H9 (cell line): ENCODE measurements around the gene POLR3C. TPM values are rescaled to one million over a fixed set of nuclear protein-coding genes. Genes with fewer than 3 reads are reported as not detected.
"Not testable (repeated sequence)": the region's sequence is repeated elsewhere in the genome, so short reads cannot be mapped to it uniquely, and the experiment has no call there.

Experiments
- DNase-seq: peaks from one replicate; pipeline ENCODE4 v3.0.0-alpha.2; 2017
- H2AFZ ChIP-seq: one replicate; pipeline ENCODE4 v1.6.1; 2013; ENCODE audit warnings: mild to moderate bottlenecking, low read length, control low read depth, moderate library complexity
- H2AK5ac ChIP-seq: 2 replicates; pipeline ENCODE4 v1.6.1; 2013; ENCODE audit warnings: low read length, control low read depth, mixed read lengths; ENCODE audit not compliant: insufficient read length
- H2BK120ac ChIP-seq: one replicate; pipeline ENCODE4 v1.6.1; 2013; ENCODE audit warnings: low read depth, mild to moderate bottlenecking, low read length, control low read depth, inconsistent platforms; ENCODE audit not compliant: poor library complexity, severe bottlenecking
- H2BK12ac ChIP-seq: 2 replicates; pipeline ENCODE4 v1.6.1; 2013; ENCODE audit warnings: low read length, control low read depth, mixed read lengths, low read depth; ENCODE audit not compliant: insufficient read length
- H2BK15ac ChIP-seq: 2 replicates; pipeline ENCODE4 v1.6.1; 2013; ENCODE audit warnings: low read depth, low read length, control low read depth
- H2BK20ac ChIP-seq: one replicate; pipeline ENCODE4 v1.6.1; 2013; ENCODE audit warnings: low read depth, mild to moderate bottlenecking, low read length, control low read depth, inconsistent platforms; ENCODE audit not compliant: poor library complexity, severe bottlenecking
- H2BK5ac ChIP-seq: 2 replicates; pipeline ENCODE4 v1.6.1; 2013; ENCODE audit warnings: low read length, control low read depth, mixed read lengths; ENCODE audit not compliant: insufficient read length
- H3K14ac ChIP-seq: 2 replicates; pipeline ENCODE4 v1.6.1; 2013; ENCODE audit warnings: low read length, control low read depth; ENCODE audit not compliant: insufficient read depth
- H3K18ac ChIP-seq: 2 replicates; pipeline ENCODE4 v1.6.1; 2013; ENCODE audit warnings: low read depth, mild to moderate bottlenecking, mixed read lengths, low read length, control low read depth; ENCODE audit not compliant: insufficient read length
- H3K23ac ChIP-seq: 2 replicates; pipeline ENCODE4 v1.6.1; 2013; ENCODE audit warnings: low read length, control low read depth, mixed read lengths, low read depth; ENCODE audit not compliant: insufficient read length
- H3K23me2 ChIP-seq: 2 replicates; pipeline ENCODE4 v1.6.1; 2013; ENCODE audit warnings: low read depth, mild to moderate bottlenecking, mixed read lengths, low read length, control low read depth; ENCODE audit not compliant: insufficient read length, poor library complexity, severe bottlenecking
- H3K27ac ChIP-seq: 2 replicates; pipeline ENCODE4 v1.5.1; 2013; ENCODE audit warnings: low read length, control low read depth, mixed read lengths, low read depth; ENCODE audit not compliant: insufficient read length
- H3K27me3 ChIP-seq: 2 replicates; pipeline ENCODE4 v1.6.1; 2013; ENCODE audit warnings: low read length, control low read depth, inconsistent platforms; ENCODE audit not compliant: insufficient read depth
- H3K4ac ChIP-seq: 2 replicates; pipeline ENCODE4 v1.6.1; 2013; ENCODE audit warnings: low read depth, mild to moderate bottlenecking, control low read depth, inconsistent platforms, low read length, moderate library complexity
- H3K4me1 ChIP-seq: 2 replicates; pipeline ENCODE4 v1.6.1; 2013; ENCODE audit warnings: low read length, control low read depth, inconsistent platforms; ENCODE audit not compliant: insufficient read depth
- H3K4me2 ChIP-seq: 2 replicates; pipeline ENCODE4 v1.6.1; 2013; ENCODE audit warnings: low read length, control low read depth, mixed read lengths; ENCODE audit not compliant: insufficient read length, insufficient read depth
- H3K56ac ChIP-seq: 2 replicates; pipeline ENCODE4 v1.6.1; 2013; ENCODE audit warnings: low read depth, mild to moderate bottlenecking, mixed read lengths, low read length, control low read depth; ENCODE audit not compliant: insufficient read length
- H3K79me1 ChIP-seq: 2 replicates; pipeline ENCODE4 v1.6.1; 2013; ENCODE audit warnings: low read depth, mild to moderate bottlenecking, moderate library complexity, low read length, control low read depth, inconsistent platforms; ENCODE audit not compliant: insufficient read depth, poor library complexity, severe bottlenecking
- H3K79me2 ChIP-seq: 2 replicates; pipeline ENCODE4 v1.6.1; 2013; ENCODE audit warnings: low read length, control low read depth, inconsistent platforms; ENCODE audit not compliant: insufficient read depth
- H3K9ac ChIP-seq: 2 replicates; pipeline ENCODE4 v1.6.1; 2013; ENCODE audit warnings: low read length, control low read depth, mixed read lengths; ENCODE audit not compliant: insufficient read length; ENCODE audit errors: extremely low read depth
- H3K9me3 ChIP-seq: one replicate; pipeline ENCODE4 v1.6.1; 2013; ENCODE audit warnings: low read depth, low read length, inconsistent platforms; ENCODE audit not compliant: control insufficient read depth
- H3T11ph ChIP-seq: one replicate; pipeline ENCODE4 v1.6.1; 2013; ENCODE audit warnings: mild to moderate bottlenecking, low read length, control low read depth, inconsistent platforms
- H4K20me1 ChIP-seq: one replicate; pipeline ENCODE4 v1.6.1; 2013; ENCODE audit not compliant: control insufficient read depth, insufficient read length, insufficient read depth
- H4K5ac ChIP-seq: 2 replicates; pipeline ENCODE4 v1.6.1; 2013; ENCODE audit warnings: low read depth, mild to moderate bottlenecking, mixed read lengths, low read length, control low read depth; ENCODE audit not compliant: insufficient read length
- H4K8ac ChIP-seq: replicated peaks from 2 replicates; pipeline ENCODE4 v1.6.1; 2013; ENCODE audit warnings: low read length, control low read depth, mixed read lengths, low read depth; ENCODE audit not compliant: insufficient read length
- H4K91ac ChIP-seq: 2 replicates; pipeline ENCODE4 v1.6.1; 2013; ENCODE audit warnings: low read depth, mild to moderate bottlenecking, moderate library complexity, mixed read lengths, low read length, control low read depth; ENCODE audit not compliant: insufficient read length
- H3K27ac Mint-ChIP-seq, 3 experiments: 2 replicates in 2 of 3; 3 replicates in 1 of 3; pipeline ENCODE4 v1.8.0; 2020 to 2021; ENCODE audit warnings: mixed read lengths in 3 of 3, mild to moderate bottlenecking in 1 of 3, moderate library complexity in 1 of 3
- H3K27me3 Mint-ChIP-seq: 2 replicates; pipeline ENCODE4 v1.8.0; 2021; ENCODE audit warnings: low read depth, mild to moderate bottlenecking, moderate library complexity, mixed read lengths
- H3K36me3 Mint-ChIP-seq, 3 experiments: 2 replicates in 2 of 3; 3 replicates in 1 of 3; pipeline ENCODE4 v1.8.0; 2020 to 2021; ENCODE audit warnings: low read depth in 3 of 3, mixed read lengths in 3 of 3; ENCODE audit not compliant: insufficient read depth in 1 of 3
- H3K4me1 Mint-ChIP-seq, 2 experiments: 2 replicates each; pipeline ENCODE4 v1.8.0; 2020; ENCODE audit warnings: mixed read lengths in 2 of 2
- H3K4me3 Mint-ChIP-seq, 2 experiments: 2 replicates in 1 of 2; 3 replicates in 1 of 2; pipeline ENCODE4 v1.8.0; 2020 to 2021; ENCODE audit warnings: mild to moderate bottlenecking in 2 of 2, mixed read lengths in 2 of 2, moderate library complexity in 1 of 2
- H3K9me3 Mint-ChIP-seq, 2 experiments: 2 replicates in 1 of 2; 3 replicates in 1 of 2; pipeline ENCODE4 v1.8.0; 2020; ENCODE audit warnings: mild to moderate bottlenecking in 2 of 2, mixed read lengths in 2 of 2, moderate library complexity in 1 of 2
- WGBS: extraction: QIAGEN DNeasy Blood & Tissue Kit; methylation state at CpG from one replicate; pipeline ENCODE4 v1.1.7; 2013; ENCODE audit warnings: missing lambda C conversion rate, low lambda C conversion rate, mixed read lengths; ENCODE audit not compliant: insufficient read length; ENCODE audit errors: extremely low coverage; 5-methylcytosine and 5-hydroxymethylcytosine counted together
- total RNA-seq: library from RNA; stranded (reverse); gene quantifications from 2 replicates; pipeline ENCODE4 v1.2.1, GENCODE V29; 2021
- TF ChIP-seq, protein P1 (sequence below): fragments of 200-600 bp; sonication (generic); conservative IDR thresholded peaks from 3 replicates; pipeline ENCODE4 v1.8.0; 2021; ENCODE audit warnings: antibody characterized with exemption, mild to moderate bottlenecking

POLR3C gene
- total RNA-seq, 1 experiment from 2014 or later, result 37.2 TPM

DNA sequence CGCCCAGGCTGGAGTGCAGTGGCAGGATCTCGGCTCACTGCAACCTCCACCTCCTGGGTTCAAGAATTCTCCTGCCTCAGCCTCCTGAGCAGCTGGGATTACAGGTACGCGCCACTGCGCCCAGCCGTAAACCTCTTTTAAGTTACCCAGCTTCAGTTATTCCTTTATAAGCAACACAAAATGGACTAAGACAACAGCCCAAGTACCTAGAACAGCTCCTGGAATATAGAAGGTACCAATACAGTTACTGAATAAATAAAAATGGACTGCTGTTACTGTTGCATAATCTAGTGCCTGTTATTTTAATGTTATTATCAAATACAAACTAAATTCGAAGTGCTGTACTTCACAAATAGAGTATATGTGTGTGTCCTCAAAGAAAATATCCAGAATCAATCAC lies 17.2 kb upstream of the POLR3C start:
- H2BK15ac ChIP-seq, result no peak overlapping the region
- Mint-ChIP-seq H3K9me3 (no peaks in the 10 kb centered on the region), H3K27ac (peak overlapping the region in 1 of 3 experiments; percentile 48; a peak in 1 of 7 replicates), H3K4me3 (no peak overlapping the region), H3K27me3 (no peaks in the 10 kb centered on the region), H3K4me1 (peaks cover 20 to 22% of the 10 kb centered on the region in 2 experiments), H3K36me3 (peaks cover 0 to 3% (median 1%) of the 10 kb centered on the region in 3 experiments; a peak in 3 of 7 replicates)
- peaks cover 2% of the 10 kb centered on the region for H3K79me1 ChIP-seq
- H3K14ac ChIP-seq, result no peak overlapping the region
- H2BK120ac ChIP-seq, result no peak overlapping the region
- no peaks in the 10 kb centered on the region for H3K27me3 ChIP-seq
- no peak overlapping the region for H2BK12ac ChIP-seq
- H3K56ac ChIP-seq, result no peak overlapping the region
- no peaks in the 10 kb centered on the region for H4K20me1 ChIP-seq
- H4K5ac ChIP-seq, result no peak overlapping the region
- no peaks in the 10 kb centered on the region for H3K9me3 ChIP-seq
- H3K18ac ChIP-seq, result no peak overlapping the region
- no peak overlapping the region for H4K8ac ChIP-seq
- no peak overlapping the region for H3K27ac ChIP-seq
- H3K23ac ChIP-seq, result no peak overlapping the region
- H3K4me1 ChIP-seq, result no peaks in the 10 kb centered on the region
- H3K4ac ChIP-seq, result no peak overlapping the region
- no peak overlapping the region for H2AK5ac ChIP-seq
- no peaks in the 10 kb centered on the region for H3K23me2 ChIP-seq
- no peak overlapping the region for H3K4me2 ChIP-seq
- no peak overlapping the region for H3K9ac ChIP-seq
- H2AFZ ChIP-seq, result no peak overlapping the region
- H4K91ac ChIP-seq, result no peak overlapping the region
- H2BK5ac ChIP-seq, result no peak overlapping the region
- WGBS, result no CpG with 5 or more reads among the region's 7 CpGs
- H2BK20ac ChIP-seq, result no peak overlapping the region
- no peaks in the 10 kb centered on the region; the same call in 1 of the 2 replicates for H3K79me2 ChIP-seq
- no peak for DNase-seq
- TF ChIP-seq, protein P1, sequence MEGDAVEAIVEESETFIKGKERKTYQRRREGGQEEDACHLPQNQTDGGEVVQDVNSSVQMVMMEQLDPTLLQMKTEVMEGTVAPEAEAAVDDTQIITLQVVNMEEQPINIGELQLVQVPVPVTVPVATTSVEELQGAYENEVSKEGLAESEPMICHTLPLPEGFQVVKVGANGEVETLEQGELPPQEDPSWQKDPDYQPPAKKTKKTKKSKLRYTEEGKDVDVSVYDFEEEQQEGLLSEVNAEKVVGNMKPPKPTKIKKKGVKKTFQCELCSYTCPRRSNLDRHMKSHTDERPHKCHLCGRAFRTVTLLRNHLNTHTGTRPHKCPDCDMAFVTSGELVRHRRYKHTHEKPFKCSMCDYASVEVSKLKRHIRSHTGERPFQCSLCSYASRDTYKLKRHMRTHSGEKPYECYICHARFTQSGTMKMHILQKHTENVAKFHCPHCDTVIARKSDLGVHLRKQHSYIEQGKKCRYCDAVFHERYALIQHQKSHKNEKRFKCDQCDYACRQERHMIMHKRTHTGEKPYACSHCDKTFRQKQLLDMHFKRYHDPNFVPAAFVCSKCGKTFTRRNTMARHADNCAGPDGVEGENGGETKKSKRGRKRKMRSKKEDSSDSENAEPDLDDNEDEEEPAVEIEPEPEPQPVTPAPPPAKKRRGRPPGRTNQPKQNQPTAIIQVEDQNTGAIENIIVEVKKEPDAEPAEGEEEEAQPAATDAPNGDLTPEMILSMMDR, result no peak
- H3T11ph ChIP-seq, result no peak overlapping the region

DNA sequence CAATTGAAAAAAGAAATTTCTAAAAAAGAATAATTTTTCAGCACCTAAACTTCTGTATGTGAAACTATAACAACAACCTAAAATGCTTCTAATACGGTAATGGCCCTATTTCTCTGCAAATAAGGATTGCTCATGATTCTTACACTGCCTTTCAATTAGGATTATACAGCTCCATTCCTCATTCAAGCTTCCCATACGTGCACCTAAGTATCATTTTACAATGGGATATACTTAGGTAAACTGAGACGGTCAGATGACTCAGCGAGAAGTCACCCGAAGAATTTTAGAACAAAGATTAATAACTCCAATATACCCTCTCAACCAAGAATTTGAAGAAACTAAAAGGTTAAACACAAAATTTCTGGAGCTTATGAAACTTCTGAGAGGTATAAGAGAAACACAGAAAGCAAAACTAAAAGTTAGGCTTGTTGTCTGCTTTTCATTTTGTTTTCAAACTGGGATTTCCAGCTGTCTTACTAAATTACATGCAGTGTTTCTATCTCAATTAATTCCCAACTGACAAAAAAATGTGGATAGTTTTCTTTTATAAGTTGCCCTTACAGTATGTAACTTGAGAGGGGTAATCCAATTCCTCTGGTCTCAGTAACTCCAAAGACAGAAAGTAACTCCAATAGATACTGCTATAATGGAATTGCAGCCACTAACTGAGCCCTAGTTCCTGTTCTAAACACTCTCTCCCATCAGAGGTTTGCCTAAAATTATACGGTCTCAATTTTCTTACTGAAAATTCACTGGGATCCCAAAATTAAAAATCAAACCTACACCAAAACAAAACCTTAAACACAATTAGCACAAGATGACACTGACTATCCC lies 10.8 kb upstream of the POLR3C start:
- not testable (repeated sequence) for H4K8ac ChIP-seq, H3T11ph ChIP-seq, H4K91ac ChIP-seq, H2BK5ac ChIP-seq, H3K56ac ChIP-seq, H3K9me3 Mint-ChIP-seq, H3K27ac Mint-ChIP-seq, H3K9me3 ChIP-seq, H3K4me1 ChIP-seq, H3K14ac ChIP-seq, H2AK5ac ChIP-seq, H3K79me2 ChIP-seq, H3K27me3 ChIP-seq, H3K36me3 Mint-ChIP-seq, H3K18ac ChIP-seq, H3K23me2 ChIP-seq, H3K4me3 Mint-ChIP-seq, H3K4ac ChIP-seq, H3K9ac ChIP-seq, H2AFZ ChIP-seq, H3K79me1 ChIP-seq, H2BK20ac ChIP-seq, H4K20me1 ChIP-seq, H3K4me2 ChIP-seq, H2BK12ac ChIP-seq, H2BK15ac ChIP-seq, H3K27ac ChIP-seq, H4K5ac ChIP-seq, DNase-seq, H3K23ac ChIP-seq, H2BK120ac ChIP-seq, H3K4me1 Mint-ChIP-seq, H3K27me3 Mint-ChIP-seq
- no CpG with 5 or more reads among the region's 6 CpGs for WGBS
